Measurements from ENCODE around the gene SMPDL3B.

The SMPDL3B gene

DNA sequence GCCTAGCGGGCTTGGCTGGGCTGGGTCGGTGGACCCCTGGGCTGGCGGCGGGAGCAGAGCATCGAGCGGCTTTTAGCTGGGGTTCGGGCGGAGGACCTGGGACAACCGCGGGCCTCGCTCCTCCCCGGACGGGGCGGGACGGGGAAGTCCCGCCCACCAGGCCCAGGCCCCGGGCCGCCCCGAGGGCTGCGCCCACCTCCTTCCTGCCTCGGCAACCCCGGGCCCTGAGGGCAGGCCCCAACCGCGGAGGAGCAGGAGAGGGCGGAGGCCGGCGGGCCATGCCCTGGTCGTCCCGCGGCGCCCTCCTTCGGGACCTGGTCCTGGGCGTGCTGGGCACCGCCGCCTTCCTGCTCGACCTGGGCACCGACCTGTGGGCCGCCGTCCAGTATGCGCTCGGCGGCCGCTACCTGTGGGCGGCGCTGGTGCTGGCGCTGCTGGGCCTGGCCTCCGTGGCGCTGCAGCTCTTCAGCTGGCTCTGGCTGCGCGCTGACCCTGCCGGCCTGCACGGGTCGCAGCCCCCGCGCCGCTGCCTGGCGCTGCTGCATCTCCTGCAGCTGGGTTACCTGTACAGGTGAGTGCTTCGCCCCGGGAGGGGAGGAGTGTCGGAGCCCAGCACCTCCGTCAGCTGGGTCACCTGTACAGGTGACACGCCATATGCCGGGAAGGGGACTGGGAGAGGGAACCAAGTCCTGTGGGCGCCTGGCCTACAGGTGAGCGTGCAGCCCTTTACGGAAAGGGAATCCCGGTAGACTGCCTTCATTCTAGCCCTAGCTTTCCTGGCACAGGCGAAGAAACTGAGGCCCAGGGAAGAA, 25.2 kb downstream of the SMPDL3B start, which contains the start of gene XKR8:
Gene XKR8, plus strand, starts transcription at position 182 of the 812 bp plus-strand sequence. Its CDS starts 97 bp downstream, at position 279.
- peak within 1 kb of the TSS; percentile 65 for H3K4me3 ChIP-seq (ENCODE audit: control insufficient read depth, low read depth, low read length)
- peak; percentile 56 for DNase-seq (ENCODE audit: low read depth)
- TF ChIP-seq, protein P1, sequence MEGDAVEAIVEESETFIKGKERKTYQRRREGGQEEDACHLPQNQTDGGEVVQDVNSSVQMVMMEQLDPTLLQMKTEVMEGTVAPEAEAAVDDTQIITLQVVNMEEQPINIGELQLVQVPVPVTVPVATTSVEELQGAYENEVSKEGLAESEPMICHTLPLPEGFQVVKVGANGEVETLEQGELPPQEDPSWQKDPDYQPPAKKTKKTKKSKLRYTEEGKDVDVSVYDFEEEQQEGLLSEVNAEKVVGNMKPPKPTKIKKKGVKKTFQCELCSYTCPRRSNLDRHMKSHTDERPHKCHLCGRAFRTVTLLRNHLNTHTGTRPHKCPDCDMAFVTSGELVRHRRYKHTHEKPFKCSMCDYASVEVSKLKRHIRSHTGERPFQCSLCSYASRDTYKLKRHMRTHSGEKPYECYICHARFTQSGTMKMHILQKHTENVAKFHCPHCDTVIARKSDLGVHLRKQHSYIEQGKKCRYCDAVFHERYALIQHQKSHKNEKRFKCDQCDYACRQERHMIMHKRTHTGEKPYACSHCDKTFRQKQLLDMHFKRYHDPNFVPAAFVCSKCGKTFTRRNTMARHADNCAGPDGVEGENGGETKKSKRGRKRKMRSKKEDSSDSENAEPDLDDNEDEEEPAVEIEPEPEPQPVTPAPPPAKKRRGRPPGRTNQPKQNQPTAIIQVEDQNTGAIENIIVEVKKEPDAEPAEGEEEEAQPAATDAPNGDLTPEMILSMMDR (conservative IDR thresholded peaks at IDR 0.05; ENCODE audit: control insufficient read depth, insufficient read depth, low read depth, low read length), result no peak

DNA sequence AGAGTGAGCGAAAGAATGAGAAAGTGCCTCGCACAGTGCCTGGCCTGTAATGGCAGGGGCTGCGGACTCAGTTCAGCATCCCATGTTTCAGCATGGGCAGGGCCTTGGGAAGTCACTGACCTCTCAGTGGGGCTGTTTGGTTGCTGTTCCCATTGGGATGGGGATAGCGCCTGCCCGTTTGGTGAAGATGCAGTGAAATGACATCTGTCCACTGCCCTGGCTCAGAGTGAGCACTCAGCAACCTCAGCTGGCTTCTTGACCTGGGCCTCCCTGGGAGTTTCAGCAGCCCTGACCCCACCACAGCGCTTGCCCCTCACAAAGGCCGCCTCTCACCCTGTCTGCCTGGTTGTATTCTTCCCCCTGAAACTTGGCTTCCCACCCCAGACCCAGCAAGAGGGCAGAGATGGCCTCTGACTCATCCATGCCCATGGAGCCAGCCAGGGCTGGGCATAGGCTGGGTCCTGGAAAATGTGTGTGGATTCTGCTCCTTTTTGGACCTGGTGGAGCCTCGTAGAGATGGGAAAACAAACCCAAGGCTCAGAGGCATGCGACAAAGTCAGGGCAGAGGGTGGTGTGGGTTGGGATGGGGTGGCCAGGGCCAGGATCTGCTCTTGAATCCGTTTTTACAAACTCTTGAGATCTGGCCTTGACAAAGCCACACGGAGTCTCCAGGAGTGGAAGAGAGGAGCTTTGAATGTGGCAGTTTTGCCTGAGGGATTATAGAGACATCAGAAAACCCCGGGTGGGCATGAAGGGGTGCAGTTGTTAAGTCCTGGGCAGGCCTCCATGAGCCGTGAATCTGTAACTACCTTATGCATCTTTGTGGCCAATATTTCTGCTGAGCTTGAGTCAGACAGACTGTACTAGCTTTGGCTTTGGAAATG, 26.2 kb downstream of the SMPDL3B start:
- TF ChIP-seq, protein P1 (conservative IDR thresholded peaks at IDR 0.05; ENCODE audit: control insufficient read depth, insufficient read depth, low read depth, low read length), result no peak
- DNase-seq (ENCODE audit: low read depth), result peak; percentile 24
- H3K4me3 ChIP-seq (ENCODE audit: control insufficient read depth, low read depth, low read length), result peak overlapping the region; percentile 65

DNA sequence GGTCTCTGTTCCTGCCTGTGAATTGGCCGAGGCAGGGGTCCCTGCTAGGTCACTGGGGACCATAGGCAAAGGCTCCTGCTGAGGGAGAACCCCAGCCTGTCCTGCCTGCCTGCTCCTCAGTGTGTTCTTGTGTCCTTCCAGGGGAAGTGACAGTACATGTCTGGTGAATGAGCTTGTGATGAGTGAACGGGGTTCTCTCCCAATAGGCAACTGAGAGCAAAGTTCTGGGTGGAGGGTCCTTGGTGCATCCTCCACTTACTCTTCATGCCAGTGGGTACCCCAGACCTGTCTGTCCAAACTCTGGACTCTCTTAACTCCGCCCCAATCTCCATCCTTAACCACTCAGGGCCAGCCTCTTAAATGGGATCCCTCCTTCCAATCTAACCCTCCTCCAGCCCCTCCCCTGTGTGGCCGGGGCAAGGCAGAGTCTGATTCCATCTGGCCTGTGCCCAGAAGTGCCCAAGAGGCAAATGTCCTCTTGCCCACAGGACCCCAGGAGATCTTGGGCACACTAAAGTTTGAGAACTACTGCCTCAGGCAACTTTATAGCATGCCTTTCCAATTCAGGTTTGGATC, 26.9 kb downstream of the SMPDL3B start:
- TF ChIP-seq, protein P1 (conservative IDR thresholded peaks at IDR 0.05; ENCODE audit: control insufficient read depth, insufficient read depth, low read depth, low read length), result no peak
- H3K4me3 ChIP-seq (ENCODE audit: control insufficient read depth, low read depth, low read length), result no peak overlapping the region
- DNase-seq (ENCODE audit: low read depth), result peak; percentile 15

DNA sequence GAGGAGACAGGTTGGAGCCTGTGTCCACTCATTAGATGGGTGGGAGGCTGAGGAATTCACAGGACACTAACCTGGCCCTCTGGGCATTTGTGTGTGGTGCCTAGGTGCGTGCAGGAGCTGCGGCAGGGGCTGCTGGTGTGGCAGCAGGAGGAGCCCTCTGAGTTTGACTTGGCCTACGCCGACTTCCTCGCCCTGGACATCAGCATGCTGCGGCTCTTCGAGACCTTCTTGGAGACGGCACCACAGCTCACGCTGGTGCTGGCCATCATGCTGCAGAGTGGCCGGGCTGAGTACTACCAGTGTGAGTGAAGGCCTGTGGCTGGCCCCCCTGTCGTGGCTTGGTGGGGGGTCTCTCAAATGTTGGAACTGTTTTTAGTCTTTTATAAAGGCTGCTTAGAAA, 28.6 kb downstream of the SMPDL3B start:
- no peak for DNase-seq (ENCODE audit: low read depth)
- TF ChIP-seq, protein P1 (conservative IDR thresholded peaks at IDR 0.05; ENCODE audit: control insufficient read depth, insufficient read depth, low read depth, low read length), result no peak
- H3K4me3 ChIP-seq (ENCODE audit: control insufficient read depth, low read depth, low read length), result no peak overlapping the region

DNA sequence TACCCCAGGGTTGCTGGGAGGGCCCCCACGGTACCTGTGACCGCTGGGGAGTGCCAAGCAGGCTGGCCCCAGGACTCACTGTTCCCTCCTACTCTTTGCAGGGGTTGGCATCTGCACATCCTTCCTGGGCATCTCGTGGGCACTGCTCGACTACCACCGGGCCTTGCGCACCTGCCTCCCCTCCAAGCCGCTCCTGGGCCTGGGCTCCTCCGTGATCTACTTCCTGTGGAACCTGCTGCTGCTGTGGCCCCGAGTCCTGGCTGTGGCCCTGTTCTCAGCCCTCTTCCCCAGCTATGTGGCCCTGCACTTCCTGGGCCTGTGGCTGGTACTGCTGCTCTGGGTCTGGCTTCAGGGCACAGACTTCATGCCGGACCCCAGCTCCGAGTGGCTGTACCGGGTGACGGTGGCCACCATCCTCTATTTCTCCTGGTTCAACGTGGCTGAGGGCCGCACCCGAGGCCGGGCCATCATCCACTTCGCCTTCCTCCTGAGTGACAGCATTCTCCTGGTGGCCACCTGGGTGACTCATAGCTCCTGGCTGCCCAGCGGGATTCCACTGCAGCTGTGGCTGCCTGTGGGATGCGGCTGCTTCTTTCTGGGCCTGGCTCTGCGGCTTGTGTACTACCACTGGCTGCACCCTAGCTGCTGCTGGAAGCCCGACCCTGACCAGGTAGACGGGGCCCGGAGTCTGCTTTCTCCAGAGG, 31.8 kb downstream of the SMPDL3B start:
- TF ChIP-seq, protein P1 (conservative IDR thresholded peaks at IDR 0.05; ENCODE audit: control insufficient read depth, insufficient read depth, low read depth, low read length), result no peak
- DNase-seq (ENCODE audit: low read depth), result no peak
- no peak overlapping the region for H3K4me3 ChIP-seq (ENCODE audit: control insufficient read depth, low read depth, low read length)
